Liver (tissue), 3 donors: ENCODE results near the gene TLL2.

Experiments used
- CTCF ChIP-seq: fragments of 150-350 bp; IDR thresholded peaks from 2 replicates; pipeline ENCODE4 v1.5.1; 2017; ENCODE audit warnings: improper control_type of control experiment, low read depth, low read length; ENCODE audit not compliant: missing input control
- FOXA2 ChIP-seq: IDR thresholded peaks from 2 replicates; pipeline ENCODE4 v1.6.1; 2016; ENCODE audit warnings: antibody characterized with exemption
- HNF4G ChIP-seq: IDR thresholded peaks from 2 replicates; pipeline ENCODE4 v1.6.1; 2016; ENCODE audit warnings: antibody characterized with exemption
- MAX ChIP-seq: IDR thresholded peaks from 2 replicates; pipeline ENCODE4 v1.6.1; 2016; ENCODE audit warnings: antibody characterized with exemption
- RAD21 ChIP-seq, 2 donors: IDR thresholded peaks; 2 replicates each; pipeline ENCODE4 v1.6.1; 2016; ENCODE audit warnings: antibody characterized with exemption in 2 of 2, mild to moderate bottlenecking in 2 of 2
- YY1 ChIP-seq: IDR thresholded peaks from 2 replicates; pipeline ENCODE4 v1.6.1; 2016; ENCODE audit warnings: antibody characterized with exemption, mild to moderate bottlenecking
- TF ChIP-seq, protein P1 (sequence below): IDR thresholded peaks from 2 replicates; pipeline ENCODE4 v1.6.1; 2016; ENCODE audit warnings: antibody characterized with exemption, mild to moderate bottlenecking
- donor health status: healthy.
- donor health status: healthy.

GRCh38 chr10:96495544-96495943 lies 18.2 kb downstream of the TLL2 start:
- TF ChIP-seq CTCF (no peak), MAX (no peak), HNF4G (no peak), YY1 (no peak), FOXA2 (no peak), RAD21 (IDR thresholded peaks at IDR 0.05) (no peak)
- TF ChIP-seq, protein P1, sequence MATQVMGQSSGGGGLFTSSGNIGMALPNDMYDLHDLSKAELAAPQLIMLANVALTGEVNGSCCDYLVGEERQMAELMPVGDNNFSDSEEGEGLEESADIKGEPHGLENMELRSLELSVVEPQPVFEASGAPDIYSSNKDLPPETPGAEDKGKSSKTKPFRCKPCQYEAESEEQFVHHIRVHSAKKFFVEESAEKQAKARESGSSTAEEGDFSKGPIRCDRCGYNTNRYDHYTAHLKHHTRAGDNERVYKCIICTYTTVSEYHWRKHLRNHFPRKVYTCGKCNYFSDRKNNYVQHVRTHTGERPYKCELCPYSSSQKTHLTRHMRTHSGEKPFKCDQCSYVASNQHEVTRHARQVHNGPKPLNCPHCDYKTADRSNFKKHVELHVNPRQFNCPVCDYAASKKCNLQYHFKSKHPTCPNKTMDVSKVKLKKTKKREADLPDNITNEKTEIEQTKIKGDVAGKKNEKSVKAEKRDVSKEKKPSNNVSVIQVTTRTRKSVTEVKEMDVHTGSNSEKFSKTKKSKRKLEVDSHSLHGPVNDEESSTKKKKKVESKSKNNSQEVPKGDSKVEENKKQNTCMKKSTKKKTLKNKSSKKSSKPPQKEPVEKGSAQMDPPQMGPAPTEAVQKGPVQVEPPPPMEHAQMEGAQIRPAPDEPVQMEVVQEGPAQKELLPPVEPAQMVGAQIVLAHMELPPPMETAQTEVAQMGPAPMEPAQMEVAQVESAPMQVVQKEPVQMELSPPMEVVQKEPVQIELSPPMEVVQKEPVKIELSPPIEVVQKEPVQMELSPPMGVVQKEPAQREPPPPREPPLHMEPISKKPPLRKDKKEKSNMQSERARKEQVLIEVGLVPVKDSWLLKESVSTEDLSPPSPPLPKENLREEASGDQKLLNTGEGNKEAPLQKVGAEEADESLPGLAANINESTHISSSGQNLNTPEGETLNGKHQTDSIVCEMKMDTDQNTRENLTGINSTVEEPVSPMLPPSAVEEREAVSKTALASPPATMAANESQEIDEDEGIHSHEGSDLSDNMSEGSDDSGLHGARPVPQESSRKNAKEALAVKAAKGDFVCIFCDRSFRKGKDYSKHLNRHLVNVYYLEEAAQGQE, result no peak
